OCI-LY7 (cell line): ENCODE results near the gene TUBGCP2. TPM values are rescaled to one million over a fixed set of nuclear protein-coding genes. Genes with fewer than 3 reads are reported as not detected.
A peak's percentile ranks its signal among the peaks of the same experiment; 100 is the strongest.

Experiments used
- BruUV-seq: library from RNA; stranded (reverse); fragments of 400-500 nt; replicated peaks from 2 replicates; lab custom pipeline; 2021; lab: Mats Ljungman, UMichigan
- CTCF ChIA-PET: fragments of 300-600 bp; sonication (Branson Sonifier 250); formaldehyde crosslinking; loops from one replicate; lab custom pipeline; 2022; ENCODE audit warnings: antibody characterized with exemption; ENCODE audit not compliant: unreplicated experiment; lab: Charles Lee
- POLR2A ChIA-PET: fragments of 300-600 bp; sonication (Branson Sonifier 250); formaldehyde crosslinking; loops from one replicate; lab custom pipeline; 2022; ENCODE audit warnings: antibody characterized with exemption; lab: Charles Lee
- DNase-seq: peaks from one replicate; pipeline ENCODE4 v3.0.0-alpha.2; 2015; ENCODE audit warnings: low spot score
- H2AFZ ChIP-seq: fragments of 200-600 bp; sonication (generic), shearing (Covaris generic); 2 replicates; pipeline ENCODE4 v1.6.1; 2014; ENCODE audit warnings: mild to moderate bottlenecking, antibody characterized with exemption, low read length, moderate library complexity
- H3K27ac ChIP-seq: fragments of 200-600 bp; sonication (generic); 2 replicates; pipeline ENCODE4 v1.5.1; 2014; ENCODE audit warnings: mixed run types, low read depth, mild to moderate bottlenecking, moderate library complexity, low read length, inconsistent platforms; ENCODE audit not compliant: poor library complexity, severe bottlenecking
- H3K36me3 ChIP-seq: fragments of 200-600 bp; sonication (generic); 2 replicates; pipeline ENCODE4 v1.6.1; 2014; ENCODE audit warnings: mild to moderate bottlenecking, antibody characterized with exemption, low read length, moderate library complexity, mixed read lengths; ENCODE audit not compliant: insufficient read depth
- H3K4me1 ChIP-seq: fragments of 200-600 bp; sonication (generic); 2 replicates; pipeline ENCODE4 v1.5.1; 2014; ENCODE audit warnings: mild to moderate bottlenecking, low read length; ENCODE audit not compliant: insufficient read depth, poor library complexity, severe bottlenecking
- H3K4me2 ChIP-seq: fragments of 200-600 bp; sonication (generic); 2 replicates; pipeline ENCODE4 v1.6.1; 2014; ENCODE audit warnings: mild to moderate bottlenecking, low read length
- H3K4me3 ChIP-seq: fragments of 200-600 bp; sonication (generic); 2 replicates; pipeline ENCODE4 v1.5.1; 2014; ENCODE audit warnings: mild to moderate bottlenecking, low read depth, low read length; ENCODE audit not compliant: poor library complexity, severe bottlenecking
- H3K79me2 ChIP-seq: fragments of 200-600 bp; sonication (generic); 2 replicates; pipeline ENCODE4 v1.6.1; 2016; ENCODE audit warnings: low read depth, mild to moderate bottlenecking, low read length, moderate library complexity, mixed read lengths; ENCODE audit not compliant: insufficient read depth
- H3K9me2 ChIP-seq: fragments of 200-600 bp; sonication (generic); 2 replicates; pipeline ENCODE4 v1.6.1; 2016; ENCODE audit warnings: mild to moderate bottlenecking, low read length, mixed read lengths; ENCODE audit not compliant: insufficient read depth
- H3K9me3 ChIP-seq: fragments of 200-600 bp; sonication (generic); 2 replicates; pipeline ENCODE4 v1.6.1; 2014; ENCODE audit warnings: mild to moderate bottlenecking, mixed run types, low read length, mixed read lengths
- H4K20me1 ChIP-seq: fragments of 200-600 bp; sonication (generic); 2 replicates; pipeline ENCODE4 v1.6.1; 2014; ENCODE audit warnings: mild to moderate bottlenecking, antibody characterized with exemption, low read length, moderate library complexity, mixed read lengths; ENCODE audit not compliant: insufficient read depth
- CTCF ChIP-seq: fragments of 200-600 bp; sonication (generic); conservative IDR thresholded peaks from 2 replicates; pipeline ENCODE4 v1.5.1; 2014; ENCODE audit warnings: mild to moderate bottlenecking, antibody characterized with exemption, low read length, moderate library complexity, mixed read lengths
- EZH2phosphoT487 ChIP-seq: fragments of 200-600 bp; sonication (generic); IDR thresholded peaks from 2 replicates; pipeline ENCODE4 v1.6.1; 2018; ENCODE audit warnings: low read depth, borderline replicate concordance, mild to moderate bottlenecking, mixed run types, antibody characterized with exemption, low read length, moderate library complexity, mixed read lengths
- intact Hi-C: fragments of 100-400 bp; cut with micrococcal nuclease; formaldehyde crosslinking; loops from one replicate; pipeline ENCODE4 v1.10.0; 2022; ENCODE audit not compliant: unreplicated experiment
- total RNA-seq, 2 experiments: library from RNA; depleted of rRNA in 1 of 2; stranded (reverse); fragments of >200 nt in 1 of 2; shearing (Covaris generic) in 1 of 2; gene quantifications; 2 replicates each; pipeline ENCODE4 v1.2.3, GENCODE V29; 2014 to 2022

TUBGCP2 gene
- total RNA-seq, 2 experiments from 2014 or later, result 40.5 to 56.1 TPM

GRCh38 chr10:133306941-133307379, 1.7 kb downstream of the TUBGCP2 start:
- no peak for DNase-seq
- peaks cover 33% of the 10 kb centered on the region for H3K79me2 ChIP-seq
- no peak overlapping the region for H3K27ac ChIP-seq
- peak overlapping the region; percentile 88 for H3K4me2 ChIP-seq
- no peaks in the 10 kb centered on the region for H3K9me3 ChIP-seq
- peaks cover 32% of the 10 kb centered on the region for H3K36me3 ChIP-seq
- ChIA-PET POLR2A (interaction anchor here (1.2 kb wide), 1 partner anchor 83 kb away, joined by 3 read pairs; no protein-coding TSS in a partner anchor), CTCF (interaction anchor here (1.1 kb wide), 1 partner anchor 23 kb away, joined by 3 read pairs; no protein-coding TSS in a partner anchor)
- H4K20me1 ChIP-seq, result no peaks in the 10 kb centered on the region
- peak overlapping the region; percentile 82 for H3K4me3 ChIP-seq
- no TSS peak for BruUV-seq
- peaks cover 12% of the 10 kb centered on the region for H3K4me1 ChIP-seq
- H2AFZ ChIP-seq, result no peak overlapping the region
- intact Hi-C loops, result loop anchor here (1.0 to 5.0 kb wide), 3 partner anchors 45 to 190 kb away; partner anchors contain the start of gene MTG1
- H3K9me2 ChIP-seq, result no peaks in the 10 kb centered on the region
- TF ChIP-seq CTCF (no peak), EZH2phosphoT487 (no peak)

DNA sequence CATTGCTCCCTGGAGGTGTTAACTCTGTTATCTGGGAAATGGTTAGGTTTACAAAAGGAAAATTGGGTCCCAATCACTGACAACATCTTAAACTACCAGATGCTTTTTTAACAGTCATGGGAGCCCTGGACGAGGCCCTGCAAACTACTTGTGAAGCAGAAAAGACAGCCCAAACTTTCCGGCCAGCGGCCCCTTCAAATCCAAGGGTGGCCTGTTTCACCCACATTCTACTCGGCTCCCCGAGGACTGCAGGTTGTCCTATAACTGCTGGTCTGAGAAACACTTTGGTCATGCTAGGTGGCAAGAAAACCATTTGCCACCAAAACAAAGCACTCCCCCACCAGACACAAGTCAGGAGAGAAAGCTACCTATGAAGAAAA, 2.6 kb downstream of the TUBGCP2 start:
- intact Hi-C loops, result loop anchor here (5.0 kb wide), 2 partner anchors 44 to 86 kb away; partner anchors contain the start of gene MTG1
- Histone ChIP-seq H3K79me2 (peaks cover 33% of the 10 kb centered on the region), H3K36me3 (peaks cover 24% of the 10 kb centered on the region), H3K4me1 (peaks cover 12% of the 10 kb centered on the region), H4K20me1 (no peaks in the 10 kb centered on the region), H3K4me3 (no peak overlapping the region), H3K9me2 (no peaks in the 10 kb centered on the region), H3K27ac (no peak overlapping the region), H2AFZ (no peak overlapping the region), H3K9me3 (no peaks in the 10 kb centered on the region), H3K4me2 (no peak overlapping the region)
- ChIA-PET POLR2A (interaction anchor here (1.2 kb wide), 1 partner anchor 84 kb away, joined by 3 read pairs; no protein-coding TSS in a partner anchor), CTCF (no interaction called here)
- no peak for DNase-seq
- BruUV-seq, result no TSS peak
- TF ChIP-seq CTCF, result no peak
- no peak for TF ChIP-seq EZH2phosphoT487

DNA sequence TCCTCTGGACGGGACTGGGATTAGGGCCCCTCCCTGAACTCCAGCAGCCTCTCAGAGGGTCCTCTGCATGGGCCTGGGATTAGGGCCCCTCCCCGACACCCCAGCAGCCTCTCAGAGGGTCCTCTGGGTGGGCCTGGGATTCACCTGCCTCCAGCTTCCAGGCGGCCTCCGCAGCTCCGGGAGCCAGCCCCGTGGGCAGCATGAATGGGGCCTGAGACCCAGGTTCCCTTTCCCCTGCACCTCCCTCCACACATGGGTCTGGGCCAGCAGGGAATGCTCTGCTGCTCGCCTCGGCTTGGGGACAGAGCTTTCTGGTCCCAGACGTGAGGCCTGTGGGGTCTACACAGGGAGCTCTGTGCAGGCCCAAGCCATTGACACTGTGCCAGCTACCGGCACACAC, 5.5 kb downstream of the TUBGCP2 start:
- no peak for DNase-seq
- intact Hi-C loops, result no loop called here
- CTCF ChIA-PET, result no interaction called here
- no TSS peak for BruUV-seq
- no peak overlapping the region for H3K27ac ChIP-seq
- no peaks in the 10 kb centered on the region for H4K20me1 ChIP-seq
- no peak overlapping the region for H3K4me2 ChIP-seq
- no peak overlapping the region for H2AFZ ChIP-seq
- H3K4me1 ChIP-seq, result peaks cover 5% of the 10 kb centered on the region
- H3K4me3 ChIP-seq, result no peak overlapping the region
- POLR2A ChIA-PET, result interaction anchor here (0.6 kb wide), 1 partner anchor 86 kb away, joined by 3 read pairs; no protein-coding TSS in a partner anchor
- H3K79me2 ChIP-seq, result peaks cover 30% of the 10 kb centered on the region
- TF ChIP-seq CTCF, result no peak
- no peak for TF ChIP-seq EZH2phosphoT487
- H3K9me2 ChIP-seq, result no peaks in the 10 kb centered on the region
- no peaks in the 10 kb centered on the region for H3K9me3 ChIP-seq
- H3K36me3 ChIP-seq, result peaks cover 38% of the 10 kb centered on the region
